HL-60/S4 (cell line): ENCODE measurements around the gene LRFN3.
"Not testable (repeated sequence)": the region's sequence is repeated elsewhere in the genome, so short reads cannot be mapped to it uniquely, and the experiment has no call there.

Experiments used
- in situ Hi-C: fragments of 300-500 bp; cut with MboI; formaldehyde crosslinking; loops from 2 replicates; pipeline ENCODE4 v1.14.3; 2022; ENCODE audit warnings: low sequenced_read_pairs

LRFN3 gene

DNA sequence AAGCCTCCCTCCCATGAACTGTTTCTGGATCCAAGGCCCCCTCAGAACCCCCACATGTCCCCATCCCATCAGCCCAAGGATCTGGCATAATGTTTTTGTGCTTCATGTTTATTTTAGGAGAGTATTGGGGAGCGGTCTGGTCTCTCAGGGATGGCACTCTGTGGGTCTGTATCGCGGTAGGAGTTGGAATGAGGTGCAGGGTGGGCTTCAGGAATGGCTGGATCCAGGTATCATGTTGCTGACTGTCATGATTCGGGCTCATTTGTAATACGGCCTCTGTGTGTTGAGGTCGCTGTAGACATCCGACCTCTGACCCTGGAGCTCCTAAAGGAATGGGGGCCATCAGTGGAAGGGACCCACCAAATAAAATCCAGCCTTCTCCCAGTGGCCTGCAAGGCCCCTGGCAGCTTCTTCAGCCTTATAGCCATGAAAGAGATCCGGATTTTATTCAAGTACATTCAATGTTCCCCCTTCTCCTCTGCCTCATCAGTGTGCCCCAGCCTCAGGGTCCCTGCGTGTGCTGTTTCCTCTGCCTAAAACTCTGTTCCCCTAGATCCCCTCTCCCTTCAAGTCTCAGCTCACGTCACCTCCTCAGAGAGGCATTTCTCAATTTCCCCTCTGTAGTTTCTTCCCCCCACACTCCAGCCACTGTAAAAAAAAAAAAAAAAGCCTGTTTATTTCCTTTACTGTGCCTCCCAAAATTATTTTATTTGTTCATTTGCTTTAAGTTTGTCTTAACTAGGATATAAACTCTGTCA lies 31.7 kb upstream of the LRFN3 start:
- in situ Hi-C loops = no loop called here

DNA sequence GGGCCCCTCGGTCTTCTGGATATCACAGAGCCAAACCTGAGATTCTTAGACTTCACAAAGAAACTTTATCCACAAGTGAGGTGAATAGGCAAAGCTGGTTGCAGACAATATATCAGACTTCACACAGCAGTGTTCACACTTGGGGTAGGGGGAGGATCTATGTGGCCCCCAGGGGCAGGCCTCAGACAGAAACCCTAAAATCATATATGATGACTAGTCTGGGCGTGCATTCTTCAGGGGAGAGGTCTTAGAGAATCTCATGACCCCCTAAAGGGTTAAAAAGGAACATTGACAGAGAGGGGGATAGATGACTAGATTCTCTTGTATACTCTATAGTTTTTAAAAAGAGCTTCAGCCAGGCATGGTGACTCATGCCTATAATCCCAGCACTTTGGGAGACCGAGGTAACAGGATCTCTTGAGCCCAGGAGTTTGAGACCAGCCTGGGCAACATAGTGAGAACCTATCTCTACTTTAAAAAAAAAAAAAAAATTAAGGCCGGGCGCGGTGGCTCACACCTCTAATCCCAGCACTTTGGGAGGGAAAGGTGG lies 30.9 kb upstream of the LRFN3 start:
- in situ Hi-C loops = no loop called here

DNA sequence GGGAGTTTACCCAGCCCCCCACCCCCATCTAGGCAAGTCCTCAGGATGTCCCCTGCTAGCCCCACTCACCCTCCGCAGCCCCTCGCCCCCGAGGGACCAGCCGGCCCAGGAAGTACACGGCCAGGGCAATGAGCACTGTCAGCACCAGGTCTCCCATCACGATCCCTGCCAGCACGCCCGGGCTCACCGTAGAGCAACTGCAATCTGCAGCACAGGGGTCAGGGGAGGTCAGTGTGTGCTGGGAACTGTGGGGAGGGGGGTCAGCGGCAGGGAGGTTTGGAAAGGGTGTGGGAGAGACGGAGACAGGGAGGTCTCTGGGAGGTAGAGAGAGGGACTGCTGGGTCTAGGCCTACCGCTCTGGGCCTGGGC lies 28.8 kb upstream of the LRFN3 start:
- in situ Hi-C loops = no loop called here

DNA sequence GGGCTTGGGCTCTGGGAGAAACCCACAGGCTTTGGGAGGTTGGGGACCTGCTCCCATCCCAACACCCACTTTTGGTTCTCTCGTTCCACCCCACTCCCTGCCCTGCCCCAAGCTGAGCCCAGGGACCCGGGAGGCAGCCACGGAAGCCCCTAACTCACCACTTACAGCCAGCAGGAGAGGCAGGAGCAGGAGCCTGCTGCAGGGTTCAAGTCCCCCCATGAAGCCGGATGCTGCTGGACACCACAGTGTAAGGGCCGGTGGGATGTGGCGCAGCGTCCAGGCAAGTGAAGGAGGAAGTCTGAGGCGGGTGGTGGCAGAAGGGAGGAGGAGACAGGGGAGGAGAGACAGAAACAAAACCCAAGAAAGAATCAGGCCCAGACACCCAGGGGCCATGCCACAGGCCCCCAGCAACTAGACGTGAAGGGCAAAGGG lies 28.1 kb upstream of the LRFN3 start, which contains the start of gene TYROBP:
Gene TYROBP (minus strand): TSS at position 286 of the 432 bp plus-strand sequence. CDS start 67 bp downstream, at position 219.
- in situ Hi-C loops = no loop called here

DNA sequence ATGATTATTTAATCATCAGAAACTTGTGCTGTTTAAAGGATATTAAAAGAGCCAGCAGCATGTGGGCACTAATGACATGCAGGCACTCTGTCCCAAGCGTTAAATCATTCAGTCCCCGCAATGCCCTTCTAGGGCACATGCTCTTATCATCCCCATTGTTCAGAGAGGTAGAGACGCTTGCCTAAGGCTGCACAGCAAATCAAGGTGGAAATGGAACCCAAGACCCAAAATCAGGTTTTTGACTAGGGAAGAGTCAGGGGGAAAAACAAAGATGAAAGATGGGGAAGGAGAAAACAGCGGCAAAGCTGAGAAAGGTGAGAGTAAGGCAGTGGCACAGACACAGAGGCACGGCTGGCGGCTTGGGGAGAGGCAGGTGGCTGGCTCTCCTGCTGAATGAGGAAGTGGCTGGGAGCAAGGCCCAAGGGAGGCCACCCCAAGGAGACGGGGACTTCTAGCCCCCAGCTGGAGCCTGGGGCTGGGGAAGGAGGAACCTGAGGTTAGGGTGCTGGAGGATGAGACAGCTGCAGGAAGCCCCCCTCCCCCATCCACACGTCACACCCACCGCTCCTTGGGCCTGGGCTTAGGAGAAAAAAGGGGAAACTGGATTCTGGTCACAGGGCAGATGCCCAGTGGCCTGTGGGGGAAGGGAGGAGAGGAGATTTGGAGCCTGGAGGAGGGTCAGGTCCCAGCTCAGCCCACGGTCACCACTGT lies 27.0 kb upstream of the LRFN3 start:
- in situ Hi-C loops = no loop called here

DNA sequence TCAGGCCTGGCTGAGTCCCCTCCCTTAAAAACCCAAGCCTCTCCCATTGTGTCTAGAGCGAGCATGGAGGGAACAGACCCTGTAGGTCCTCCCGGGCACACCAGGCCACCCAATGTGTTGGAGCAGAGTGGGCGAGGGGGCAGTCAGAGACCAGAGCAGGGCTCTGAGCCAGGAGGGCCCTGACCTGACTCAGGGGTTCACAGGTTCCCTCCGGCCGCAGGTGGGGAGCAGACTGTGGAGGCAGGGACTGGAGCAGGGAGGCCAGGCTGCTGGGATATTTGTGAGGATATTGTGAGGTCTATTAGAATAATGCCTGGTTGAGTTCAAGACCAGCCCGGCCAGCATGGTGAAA lies 26.5 kb upstream of the LRFN3 start:
- in situ Hi-C loops = no loop called here

DNA sequence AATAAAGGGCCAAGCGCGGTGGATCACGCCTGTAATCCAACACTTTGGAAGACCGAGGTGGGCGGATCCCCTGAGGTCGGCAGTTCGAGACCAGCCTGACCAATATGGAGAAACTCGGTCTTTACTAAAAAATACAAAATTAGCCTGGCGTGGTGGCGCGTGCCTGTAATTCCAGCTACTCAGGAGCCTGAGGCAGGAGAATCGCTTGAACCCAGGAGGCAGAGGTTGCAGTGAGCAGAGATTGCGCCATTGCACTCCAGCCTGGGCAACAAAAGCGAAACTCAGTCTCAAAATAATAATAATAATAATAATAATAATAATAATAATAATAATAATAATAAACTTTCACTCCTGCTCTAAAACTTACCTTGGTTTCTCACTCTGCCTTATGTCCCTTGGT lies 25.8 kb upstream of the LRFN3 start:
- in situ Hi-C loops = not testable (repeated sequence)

DNA sequence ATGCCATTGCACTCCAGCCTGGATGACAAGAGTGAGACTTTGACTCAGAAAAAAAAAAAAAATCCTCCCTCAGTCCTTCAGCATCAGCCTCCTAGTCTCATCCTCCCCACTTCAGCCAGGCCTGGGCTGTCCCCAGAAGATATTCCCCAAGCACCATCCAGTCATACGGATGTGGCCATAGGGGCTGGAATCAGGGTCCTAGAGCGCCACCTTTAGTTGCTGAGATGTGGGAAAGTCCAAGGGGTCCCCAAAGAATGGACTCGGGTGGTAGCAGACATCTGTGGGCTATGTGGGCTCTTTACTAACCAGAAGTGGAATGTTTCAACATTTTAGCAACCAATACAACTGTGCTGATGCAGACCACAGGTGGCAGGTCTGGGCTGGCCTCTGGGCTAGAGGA lies 25.0 kb upstream of the LRFN3 start:
- in situ Hi-C loops = no loop called here

DNA sequence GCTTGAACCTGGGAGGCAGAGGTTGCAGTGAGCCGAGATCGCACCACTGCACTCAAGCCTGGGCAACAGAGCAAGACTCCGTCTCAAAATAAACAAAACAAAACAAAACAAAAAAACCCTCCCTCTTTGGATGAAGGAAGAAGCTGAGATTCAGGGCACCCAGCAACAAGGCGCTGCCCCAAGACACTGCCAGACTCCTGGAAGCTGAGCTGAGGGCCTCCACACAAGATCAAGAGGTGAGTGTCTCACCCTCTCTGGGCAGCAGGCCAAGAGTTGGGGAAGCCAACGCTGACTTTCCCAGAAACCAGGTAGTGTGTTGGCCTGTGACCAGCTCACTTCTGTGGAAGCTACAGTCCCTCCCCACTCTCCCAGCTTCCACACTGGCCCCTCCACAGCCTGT lies 24.4 kb upstream of the LRFN3 start:
- in situ Hi-C loops = no loop called here

DNA sequence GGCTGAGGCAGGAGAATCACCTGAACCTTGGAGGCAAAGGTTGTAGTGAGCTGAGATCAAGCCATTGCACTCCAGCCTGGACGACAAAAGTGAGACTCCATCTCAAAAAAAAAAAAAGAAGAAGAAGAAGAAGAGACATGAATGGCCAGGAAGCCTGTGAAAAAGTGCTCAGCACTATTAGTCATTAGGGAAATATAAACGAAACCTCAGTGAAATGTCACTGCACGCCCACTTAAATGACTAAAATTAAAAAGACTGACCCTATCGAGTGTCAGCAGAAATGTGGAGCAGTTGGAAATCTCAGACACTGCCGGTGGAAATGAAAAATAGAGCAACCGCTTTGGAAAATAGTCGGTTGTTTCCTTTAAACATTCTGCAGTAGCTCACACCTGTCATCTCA lies 22.6 kb upstream of the LRFN3 start:
- in situ Hi-C loops = no loop called here

DNA sequence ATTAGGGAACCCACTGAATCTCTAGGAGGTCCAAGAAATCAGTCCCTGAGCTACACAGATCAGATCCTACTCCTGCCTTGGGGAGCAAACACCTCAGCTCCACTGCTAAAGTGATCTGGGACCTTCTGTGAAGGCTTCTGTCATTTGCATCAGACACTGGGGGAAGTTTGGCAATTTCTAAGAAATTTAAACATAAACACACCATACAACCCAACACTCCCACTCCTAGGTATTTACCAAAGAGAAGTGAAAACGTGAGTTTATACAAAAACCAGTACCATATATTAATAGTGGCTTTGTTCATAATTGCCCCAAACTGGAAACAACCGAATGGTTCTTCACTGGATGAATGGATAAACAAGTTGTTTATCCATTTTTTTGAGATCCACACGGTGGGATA lies 20.7 kb upstream of the LRFN3 start:
- in situ Hi-C loops = no loop called here

DNA sequence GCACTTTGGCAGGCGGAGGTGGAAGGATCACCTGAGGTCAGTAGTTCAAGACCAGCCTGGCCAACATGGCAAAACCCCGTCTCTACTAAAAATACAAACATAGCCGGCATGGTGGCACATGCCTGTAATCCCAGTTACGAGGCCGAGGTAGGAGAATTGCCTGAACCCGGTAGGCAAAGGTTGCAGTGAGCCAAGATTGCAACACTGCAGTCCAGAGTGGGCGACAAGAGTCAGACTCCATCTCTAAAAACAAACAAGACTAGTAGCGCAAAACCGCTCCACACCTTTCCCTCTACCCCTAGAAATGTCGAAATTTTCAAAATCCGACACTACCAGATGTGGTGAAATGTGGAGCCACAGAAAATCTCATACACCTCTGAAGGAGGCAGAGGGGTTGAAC lies 16.9 kb upstream of the LRFN3 start:
- in situ Hi-C loops = no loop called here

DNA sequence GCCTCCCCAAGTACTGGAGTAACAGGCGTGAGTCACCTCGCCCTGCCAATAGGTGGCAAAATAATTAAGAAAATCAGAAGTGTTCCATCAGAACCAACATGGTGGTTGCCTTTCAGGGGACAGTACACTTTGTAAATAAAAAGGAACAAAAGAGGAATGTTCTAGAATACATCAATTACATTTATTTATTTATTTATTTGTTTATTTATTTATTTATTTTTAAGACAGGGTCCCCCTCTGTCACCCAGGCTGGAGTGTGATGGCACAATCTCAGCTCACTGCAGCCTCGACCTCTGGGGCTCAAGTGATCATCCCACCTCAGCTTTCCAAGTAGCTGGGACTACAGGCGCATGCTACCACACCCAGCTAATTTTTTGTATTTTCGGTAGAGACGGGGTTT lies 15.2 kb upstream of the LRFN3 start:
- in situ Hi-C loops = no loop called here

DNA sequence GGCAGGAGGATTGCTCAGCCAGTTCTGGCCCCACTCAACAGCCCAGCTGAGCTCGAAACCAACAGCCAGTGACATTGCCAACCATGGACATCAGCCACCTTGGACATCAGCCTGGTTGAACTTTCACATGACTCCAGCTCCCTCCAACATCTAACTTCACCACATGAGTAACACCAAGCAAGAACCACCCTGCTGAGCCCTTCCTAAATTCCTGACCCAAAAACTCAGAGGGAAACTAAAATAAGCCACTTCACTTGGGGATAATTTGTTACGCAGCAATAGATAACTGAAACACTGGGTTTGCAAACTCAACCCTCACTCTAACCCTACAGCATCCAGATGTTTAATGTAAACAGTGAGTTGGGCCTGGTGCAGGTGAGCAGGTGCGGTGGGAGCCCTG lies 10.7 kb upstream of the LRFN3 start:
- in situ Hi-C loops = no loop called here

DNA sequence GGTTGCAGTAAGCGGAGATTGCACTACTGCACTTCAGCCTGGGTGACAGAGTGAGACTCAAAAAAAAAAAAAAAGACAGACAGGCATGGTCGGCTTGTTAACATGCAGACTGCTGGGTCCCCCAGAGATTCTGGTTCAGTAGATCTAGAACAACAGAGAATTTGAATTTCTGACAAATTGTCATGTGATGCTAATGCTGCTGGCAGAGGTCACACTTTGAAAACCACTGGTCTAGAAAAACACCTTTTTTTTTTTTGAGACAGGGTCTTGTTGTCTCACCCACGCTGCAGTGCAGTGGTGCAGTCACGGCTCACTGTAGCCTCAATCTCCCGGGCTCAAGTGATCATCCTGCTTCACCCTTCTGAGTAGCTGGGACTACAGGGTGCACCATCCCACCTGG lies 7.7 kb upstream of the LRFN3 start:
- in situ Hi-C loops = no loop called here

DNA sequence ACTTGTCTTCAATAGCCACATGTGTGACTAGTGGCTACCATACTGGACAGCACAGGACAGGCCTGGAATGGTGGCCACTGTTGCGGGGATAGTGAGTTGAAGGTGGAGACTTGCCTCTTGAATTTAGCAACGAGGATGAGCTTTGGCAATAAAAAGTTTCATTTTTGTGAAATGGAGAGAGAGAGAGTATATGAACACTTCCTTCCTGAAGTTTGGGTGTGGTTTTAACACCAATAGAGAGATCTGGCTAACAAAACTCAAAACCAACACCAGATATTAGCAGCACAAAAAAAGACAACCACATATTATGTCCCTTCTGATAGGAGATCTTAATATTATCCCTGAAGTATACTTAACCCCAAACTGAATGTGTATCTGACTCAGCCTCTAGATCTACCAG lies 6.3 kb upstream of the LRFN3 start:
- in situ Hi-C loops = loop anchor here (5.0 kb wide), 1 partner anchor 53 kb away; no protein-coding TSS in a partner anchor

DNA sequence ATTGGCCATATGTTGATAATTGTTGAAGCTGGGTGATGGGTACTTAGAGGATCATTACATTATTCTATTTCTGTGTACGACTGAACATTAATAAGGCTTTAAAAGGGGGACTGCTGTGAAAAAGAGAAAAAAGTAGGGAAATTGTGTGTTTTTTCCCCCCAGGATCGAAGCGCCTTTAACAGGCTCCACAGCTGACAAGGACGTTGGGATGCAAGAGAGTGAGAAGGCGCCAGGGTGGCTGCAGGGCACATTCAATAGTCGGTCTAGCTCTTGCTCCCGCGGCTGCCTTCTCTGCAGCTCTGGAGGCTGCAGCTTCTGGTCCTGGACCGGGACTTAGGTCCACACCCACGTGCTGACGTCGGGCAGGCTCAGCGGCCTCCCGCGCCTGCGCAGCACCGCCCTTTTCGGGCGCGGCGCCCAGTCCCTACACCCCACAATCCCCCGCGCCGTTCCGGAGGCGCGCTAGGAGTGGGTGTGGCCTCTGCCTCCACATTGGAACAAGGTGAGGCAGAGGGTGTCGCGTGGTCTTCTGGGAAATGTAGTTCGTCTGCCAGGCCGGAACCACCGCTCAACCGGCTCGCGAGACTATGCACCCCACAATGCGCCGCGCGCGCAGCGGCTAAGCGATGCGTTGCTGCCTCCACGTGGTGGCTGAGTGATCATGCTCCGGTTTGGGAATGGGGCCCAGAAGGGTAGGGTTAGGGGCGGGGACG lies 4.9 kb upstream of the LRFN3 start:
- in situ Hi-C loops = loop anchor here (5.0 kb wide), 1 partner anchor 54 kb away; no protein-coding TSS in a partner anchor

DNA sequence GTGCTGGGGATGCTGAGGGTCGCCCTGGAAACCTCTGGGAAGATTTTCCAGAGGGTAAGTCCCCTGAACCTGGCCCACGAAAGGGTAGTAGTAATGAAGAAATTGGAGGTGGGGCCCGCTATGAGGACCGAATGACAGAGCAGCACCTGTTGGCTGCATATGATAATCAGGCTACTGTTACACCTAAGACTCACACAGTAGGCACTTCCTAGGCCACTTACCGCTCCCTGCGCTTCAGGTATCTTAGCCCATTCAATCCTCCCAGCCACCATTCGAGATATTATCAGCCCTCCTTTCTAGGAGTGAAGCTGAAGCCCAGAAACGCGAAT lies 4.3 kb upstream of the LRFN3 start:
- in situ Hi-C loops = loop anchor here (5.0 kb wide), 1 partner anchor 55 kb away; no protein-coding TSS in a partner anchor

DNA sequence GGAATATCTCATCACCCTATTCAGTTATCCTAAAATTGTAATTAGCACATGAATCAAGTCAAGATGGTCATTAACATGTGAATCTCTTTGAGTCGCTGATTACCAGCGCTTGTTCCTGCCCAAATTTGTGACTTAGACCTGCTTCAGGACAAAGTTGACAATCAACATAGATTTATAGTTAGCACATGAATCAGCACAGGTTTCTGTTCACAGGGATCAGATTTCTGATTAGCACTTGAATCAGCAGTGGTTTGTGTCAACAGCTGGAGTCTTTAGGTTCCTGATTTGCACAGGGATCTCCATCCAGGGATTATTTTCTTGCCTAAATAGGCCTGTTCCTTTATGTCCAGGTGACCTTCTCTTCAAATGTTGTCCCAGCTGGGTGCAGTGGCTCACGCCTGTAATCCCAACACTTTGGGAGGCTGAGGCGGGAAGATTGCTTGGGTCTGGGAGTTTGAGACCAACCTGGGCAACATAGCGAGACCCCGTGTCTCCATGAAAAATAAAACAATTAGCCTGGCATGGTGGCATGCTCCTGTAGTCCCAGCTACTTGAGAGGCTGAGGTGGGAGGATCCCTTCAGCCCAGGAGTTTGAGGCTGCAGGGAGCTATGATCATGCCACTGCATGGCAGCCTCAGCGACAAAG lies 3.8 kb upstream of the LRFN3 start:
- in situ Hi-C loops = loop anchor here (5.0 kb wide), 1 partner anchor 55 kb away; no protein-coding TSS in a partner anchor

DNA sequence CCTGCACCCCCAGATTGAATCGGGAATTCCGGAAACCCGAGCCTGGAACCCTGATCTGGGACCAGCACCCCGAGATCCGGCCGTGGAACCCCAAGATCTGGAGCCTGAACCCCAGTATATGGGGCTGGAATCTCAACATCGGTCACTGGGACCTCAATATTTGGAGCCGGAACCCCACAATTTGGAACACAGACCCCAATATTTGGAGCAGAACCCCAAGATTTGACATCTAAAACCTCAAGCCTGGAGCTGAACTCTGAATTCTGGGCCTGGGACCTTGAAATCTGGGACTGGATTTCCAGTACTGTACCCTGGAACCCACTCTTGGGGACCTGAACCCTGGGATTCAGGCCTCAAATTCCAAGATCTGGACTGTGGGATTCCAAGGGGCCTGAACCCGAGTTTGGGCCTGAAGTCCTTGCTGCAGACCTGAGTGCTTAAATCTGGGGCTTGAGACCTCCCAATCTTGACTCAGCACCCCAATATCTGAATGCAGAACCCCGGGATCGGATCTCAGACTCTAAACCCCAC lies 629 bp downstream of the LRFN3 start:
- in situ Hi-C loops = no loop called here
